Measurements from ENCODE around the gene NASP. TPM values are rescaled to one million over a fixed set of nuclear protein-coding genes. Genes with fewer than 3 reads are reported as not detected.

NASP gene
- total RNA-seq, 1 experiment from 2014 or later = 535 TPM

DNA sequence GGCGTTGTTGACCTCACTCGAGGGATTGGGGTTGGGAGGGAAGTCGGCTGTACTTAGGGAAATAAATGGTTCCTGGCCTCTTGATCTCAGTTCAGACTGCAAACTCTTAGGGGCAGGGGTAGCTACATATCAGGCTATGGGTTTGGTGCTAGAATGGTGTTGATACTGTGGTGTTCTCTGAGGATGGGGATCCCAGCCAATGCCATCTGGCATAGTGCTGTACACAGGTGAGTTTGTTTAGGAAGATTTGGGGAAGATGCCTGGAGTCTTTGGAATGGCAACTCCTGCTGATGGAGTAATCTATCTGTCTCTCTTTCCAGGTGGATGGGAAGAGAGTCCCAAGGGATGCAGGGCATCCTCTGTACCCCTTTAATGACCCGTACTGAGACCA lies 14.3 kb upstream of the NASP start (continued):
- no peak for TF ChIP-seq ATF1 (CRISPR knock-in tag; IDR thresholded peaks at IDR 0.05)
- TF ChIP-seq, protein P1, sequence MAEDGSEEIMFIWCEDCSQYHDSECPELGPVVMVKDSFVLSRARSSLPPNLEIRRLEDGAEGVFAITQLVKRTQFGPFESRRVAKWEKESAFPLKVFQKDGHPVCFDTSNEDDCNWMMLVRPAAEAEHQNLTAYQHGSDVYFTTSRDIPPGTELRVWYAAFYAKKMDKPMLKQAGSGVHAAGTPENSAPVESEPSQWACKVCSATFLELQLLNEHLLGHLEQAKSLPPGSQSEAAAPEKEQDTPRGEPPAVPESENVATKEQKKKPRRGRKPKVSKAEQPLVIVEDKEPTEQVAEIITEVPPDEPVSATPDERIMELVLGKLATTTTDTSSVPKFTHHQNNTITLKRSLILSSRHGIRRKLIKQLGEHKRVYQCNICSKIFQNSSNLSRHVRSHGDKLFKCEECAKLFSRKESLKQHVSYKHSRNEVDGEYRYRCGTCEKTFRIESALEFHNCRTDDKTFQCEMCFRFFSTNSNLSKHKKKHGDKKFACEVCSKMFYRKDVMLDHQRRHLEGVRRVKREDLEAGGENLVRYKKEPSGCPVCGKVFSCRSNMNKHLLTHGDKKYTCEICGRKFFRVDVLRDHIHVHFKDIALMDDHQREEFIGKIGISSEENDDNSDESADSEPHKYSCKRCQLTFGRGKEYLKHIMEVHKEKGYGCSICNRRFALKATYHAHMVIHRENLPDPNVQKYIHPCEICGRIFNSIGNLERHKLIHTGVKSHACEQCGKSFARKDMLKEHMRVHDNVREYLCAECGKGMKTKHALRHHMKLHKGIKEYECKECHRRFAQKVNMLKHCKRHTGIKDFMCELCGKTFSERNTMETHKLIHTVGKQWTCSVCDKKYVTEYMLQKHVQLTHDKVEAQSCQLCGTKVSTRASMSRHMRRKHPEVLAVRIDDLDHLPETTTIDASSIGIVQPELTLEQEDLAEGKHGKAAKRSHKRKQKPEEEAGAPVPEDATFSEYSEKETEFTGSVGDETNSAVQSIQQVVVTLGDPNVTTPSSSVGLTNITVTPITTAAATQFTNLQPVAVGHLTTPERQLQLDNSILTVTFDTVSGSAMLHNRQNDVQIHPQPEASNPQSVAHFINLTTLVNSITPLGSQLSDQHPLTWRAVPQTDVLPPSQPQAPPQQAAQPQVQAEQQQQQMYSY (CRISPR knock-in tag; IDR thresholded peaks at IDR 0.05) = no peak

DNA sequence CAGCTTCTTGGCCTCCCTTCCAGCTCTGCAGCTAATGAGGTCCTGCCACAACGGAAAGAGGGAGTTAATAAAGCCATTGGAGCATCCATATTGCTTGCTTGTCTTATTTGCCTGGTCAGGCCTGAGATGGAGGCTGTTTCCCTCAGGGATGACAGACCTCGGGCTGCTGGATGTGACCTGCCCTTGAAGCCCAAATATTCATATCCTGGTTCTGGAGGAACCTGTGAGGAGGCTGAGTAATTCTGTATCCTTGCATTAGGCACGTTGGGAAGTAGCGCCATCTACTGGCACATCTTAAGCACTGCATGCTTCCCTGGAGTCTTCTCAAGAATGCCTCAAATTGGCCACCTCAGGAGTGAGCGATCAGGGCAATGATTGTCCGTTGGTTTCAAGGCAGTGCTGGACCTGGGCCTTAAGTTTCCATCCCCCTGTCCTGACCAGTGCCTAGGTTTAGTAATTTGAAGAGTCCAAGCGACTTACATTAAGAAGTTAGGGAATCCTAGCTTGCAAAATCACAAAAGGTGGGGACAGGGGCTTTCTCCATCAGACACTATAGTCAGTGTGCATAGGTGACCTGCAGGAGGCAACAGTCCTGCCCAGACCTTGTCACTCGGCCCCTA lies 13.8 kb upstream of the NASP start:
- no peaks in the 10 kb centered on the region for H3K27me3 Mint-ChIP-seq (ENCODE audit: low read depth)
- TF ChIP-seq, protein P2, sequence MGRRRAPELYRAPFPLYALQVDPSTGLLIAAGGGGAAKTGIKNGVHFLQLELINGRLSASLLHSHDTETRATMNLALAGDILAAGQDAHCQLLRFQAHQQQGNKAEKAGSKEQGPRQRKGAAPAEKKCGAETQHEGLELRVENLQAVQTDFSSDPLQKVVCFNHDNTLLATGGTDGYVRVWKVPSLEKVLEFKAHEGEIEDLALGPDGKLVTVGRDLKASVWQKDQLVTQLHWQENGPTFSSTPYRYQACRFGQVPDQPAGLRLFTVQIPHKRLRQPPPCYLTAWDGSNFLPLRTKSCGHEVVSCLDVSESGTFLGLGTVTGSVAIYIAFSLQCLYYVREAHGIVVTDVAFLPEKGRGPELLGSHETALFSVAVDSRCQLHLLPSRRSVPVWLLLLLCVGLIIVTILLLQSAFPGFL (CRISPR knock-in tag; IDR thresholded peaks at IDR 0.05; ENCODE audit: borderline replicate concordance) = no peak
- TF ChIP-seq CTCF (IDR thresholded peaks at IDR 0.05) = peak; percentile 98
- 0 out of 2 replicates have a peak, but pooled peaks have one; percentile 1 for TF ChIP-seq ETV6 (CRISPR knock-in tag; IDR thresholded peaks at IDR 0.05)
- CTCF ChIA-PET = interaction anchor here (0.6 to 3.3 kb wide), 15 partner anchors 8 to 267 kb away, joined by 3 to 17 read pairs (median 4); partner anchors contain the start of genes AKR1A1, CCDC163, MMACHC and PRDX1
- peak; percentile 79 for DNase-seq (ENCODE audit: low spot score)
- H3K9me3 Mint-ChIP-seq = no peaks in the 10 kb centered on the region
- peaks cover 43% of the 10 kb centered on the region for H3K36me3 Mint-ChIP-seq
- H3K4me1 Mint-ChIP-seq = peaks cover 30% of the 10 kb centered on the region
- H3K27ac Mint-ChIP-seq = no peak overlapping the region; the same call in 1 of the 2 replicates
- H3K4me3 Mint-ChIP-seq = no peak overlapping the region
- peak; percentile 74 for ATAC-seq
- POLR2A ChIA-PET = interaction anchor here (1.6 to 1.7 kb wide), 2 partner anchors 49 to 69 kb away, joined by 3 to 7 read pairs; no protein-coding TSS in a partner anchor

- CTCF ChIA-PET = interaction anchor here (0.6 to 3.3 kb wide), 8 partner anchors 13 to 71 kb away, joined by 3 to 17 read pairs (median 6); partner anchors contain the start of genes AKR1A1, CCDC163, MMACHC and PRDX1
- Mint-ChIP-seq H3K4me1 (peaks cover 31% of the 10 kb centered on the region), H3K27ac (peak overlapping the region; percentile 28; the same call in 1 of the 2 replicates), H3K4me3 (no peak overlapping the region), H3K27me3 (ENCODE audit: low read depth) (no peaks in the 10 kb centered on the region), H3K36me3 (peaks cover 43% of the 10 kb centered on the region), H3K9me3 (no peaks in the 10 kb centered on the region)
- no peak for TF ChIP-seq ZSCAN18 (CRISPR knock-in tag; IDR thresholded peaks at IDR 0.05)
- no peak for TF ChIP-seq ELF4 (CRISPR knock-in tag; IDR thresholded peaks at IDR 0.05; ENCODE audit: low read depth)
- TF ChIP-seq, protein P3, sequence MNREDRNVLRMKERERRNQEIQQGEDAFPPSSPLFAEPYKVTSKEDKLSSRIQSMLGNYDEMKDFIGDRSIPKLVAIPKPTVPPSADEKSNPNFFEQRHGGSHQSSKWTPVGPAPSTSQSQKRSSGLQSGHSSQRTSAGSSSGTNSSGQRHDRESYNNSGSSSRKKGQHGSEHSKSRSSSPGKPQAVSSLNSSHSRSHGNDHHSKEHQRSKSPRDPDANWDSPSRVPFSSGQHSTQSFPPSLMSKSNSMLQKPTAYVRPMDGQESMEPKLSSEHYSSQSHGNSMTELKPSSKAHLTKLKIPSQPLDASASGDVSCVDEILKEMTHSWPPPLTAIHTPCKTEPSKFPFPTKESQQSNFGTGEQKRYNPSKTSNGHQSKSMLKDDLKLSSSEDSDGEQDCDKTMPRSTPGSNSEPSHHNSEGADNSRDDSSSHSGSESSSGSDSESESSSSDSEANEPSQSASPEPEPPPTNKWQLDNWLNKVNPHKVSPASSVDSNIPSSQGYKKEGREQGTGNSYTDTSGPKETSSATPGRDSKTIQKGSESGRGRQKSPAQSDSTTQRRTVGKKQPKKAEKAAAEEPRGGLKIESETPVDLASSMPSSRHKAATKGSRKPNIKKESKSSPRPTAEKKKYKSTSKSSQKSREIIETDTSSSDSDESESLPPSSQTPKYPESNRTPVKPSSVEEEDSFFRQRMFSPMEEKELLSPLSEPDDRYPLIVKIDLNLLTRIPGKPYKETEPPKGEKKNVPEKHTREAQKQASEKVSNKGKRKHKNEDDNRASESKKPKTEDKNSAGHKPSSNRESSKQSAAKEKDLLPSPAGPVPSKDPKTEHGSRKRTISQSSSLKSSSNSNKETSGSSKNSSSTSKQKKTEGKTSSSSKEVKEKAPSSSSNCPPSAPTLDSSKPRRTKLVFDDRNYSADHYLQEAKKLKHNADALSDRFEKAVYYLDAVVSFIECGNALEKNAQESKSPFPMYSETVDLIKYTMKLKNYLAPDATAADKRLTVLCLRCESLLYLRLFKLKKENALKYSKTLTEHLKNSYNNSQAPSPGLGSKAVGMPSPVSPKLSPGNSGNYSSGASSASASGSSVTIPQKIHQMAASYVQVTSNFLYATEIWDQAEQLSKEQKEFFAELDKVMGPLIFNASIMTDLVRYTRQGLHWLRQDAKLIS (CRISPR knock-in tag; IDR thresholded peaks at IDR 0.05; ENCODE audit: borderline replicate concordance) = no peak
- TF ChIP-seq ERG (CRISPR knock-in tag; IDR thresholded peaks at IDR 0.05) = no peak
- TF ChIP-seq CTCF (IDR thresholded peaks at IDR 0.05) = no peak
- TF ChIP-seq USF2 (CRISPR knock-in tag; IDR thresholded peaks at IDR 0.05) = no peak
- no peak for ATAC-seq
- POLR2A ChIA-PET = interaction anchor here (1.7 kb wide), 1 partner anchor 50 kb away, joined by 7 read pairs; no protein-coding TSS in a partner anchor
- no peak for DNase-seq (ENCODE audit: low spot score)
Measured at GRCh38 chr1:45570631-45571030, 13.2 kb upstream of the NASP start.

All from WTC11 (cell line).